ENCODE data around the gene MAGI3. TPM values are rescaled to one million over a fixed set of nuclear protein-coding genes. Genes with fewer than 3 reads are reported as not detected.

The MAGI3 gene
- polyA plus RNA-seq, 2 of the 4 experiments (the other 2 are of a cell fraction): 3.8 to 7.9 TPM

- H3K4me1 ChIP-seq: peaks cover 70% of the 10 kb centered on the region
- H3K9me3 ChIP-seq: no peaks in the 10 kb centered on the region
- CTCF ChIA-PET: no interaction called here
- 16% methylated on average over 2 of the region's 2 CpGs for WGBS (ENCODE audit: missing lambda C conversion rate)
- FAIRE-seq (no peak), ATAC-seq (peak in 1 of 2 experiments; percentile 75; a peak in 3 of 6 replicates), DNase-seq (ENCODE audit: low read depth in 1 of 2, low spot score in 1 of 2) (peak in 1 of 2 experiments; percentile 47)
- POLR2A ChIA-PET: no interaction called here
- no peak for TF ChIP-seq CHD4 (IDR thresholded peaks at IDR 0.05; ENCODE audit: borderline replicate concordance)
- TF ChIP-seq GATA3 (IDR thresholded peaks at IDR 0.05; ENCODE audit: borderline replicate concordance): peak; percentile 31; the same call in 1 of the 2 replicates
- no peak overlapping the region for H3K4me3 ChIP-seq
- H3K27ac ChIP-seq: peak overlapping the region; percentile 41 to 43; a peak in 5 of 6 replicates
- peak overlapping the region; percentile 71 for H3K4me2 ChIP-seq
Measured at GRCh38 chr1:113434081-113434873, 44.0 kb downstream of the MAGI3 start.

GRCh38 chr1:113434874-113435175, 44.5 kb downstream of the MAGI3 start:
- DNase-seq (ENCODE audit: low read depth in 1 of 2, low spot score in 1 of 2) (no peak), FAIRE-seq (no peak), ATAC-seq (no peak)
- Histone ChIP-seq H3K4me1 (peaks cover 72% of the 10 kb centered on the region), H3K27ac (peak overlapping the region; percentile 41 to 43; a peak in 5 of 6 replicates), H3K4me3 (no peak overlapping the region), H3K9me3 (no peaks in the 10 kb centered on the region), H3K4me2 (peak overlapping the region; percentile 71)
- CTCF ChIA-PET: no interaction called here
- POLR2A ChIA-PET: no interaction called here
- WGBS (ENCODE audit: missing lambda C conversion rate): 22% methylated on average over 2 of the region's 2 CpGs
- TF ChIP-seq, protein P1, sequence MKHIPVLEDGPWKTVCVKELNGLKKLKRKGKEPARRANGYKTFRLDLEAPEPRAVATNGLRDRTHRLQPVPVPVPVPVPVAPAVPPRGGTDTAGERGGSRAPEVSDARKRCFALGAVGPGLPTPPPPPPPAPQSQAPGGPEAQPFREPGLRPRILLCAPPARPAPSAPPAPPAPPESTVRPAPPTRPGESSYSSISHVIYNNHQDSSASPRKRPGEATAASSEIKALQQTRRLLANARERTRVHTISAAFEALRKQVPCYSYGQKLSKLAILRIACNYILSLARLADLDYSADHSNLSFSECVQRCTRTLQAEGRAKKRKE (CRISPR knock-in tag; IDR thresholded peaks at IDR 0.05; ENCODE audit: low read depth): no peak
- TF ChIP-seq MAFK (IDR thresholded peaks at IDR 0.05; ENCODE audit: partially characterized antibody): peak; percentile 46

GRCh38 chr1:113437554-113438341, 47.4 kb downstream of the MAGI3 start:
- POLR2A ChIA-PET: no interaction called here
- CTCF ChIA-PET: interaction anchor here (1.0 kb wide), 1 partner anchor 8 kb away, joined by 3 read pairs; no protein-coding TSS in a partner anchor
- Histone ChIP-seq H3K9me3 (no peaks in the 10 kb centered on the region), H3K27ac (peak overlapping the region; percentile 56 to 61), H3K4me3 (no peak overlapping the region), H3K4me1 (peaks cover 75% of the 10 kb centered on the region), H3K4me2 (peak overlapping the region; percentile 73)
- DNase-seq (ENCODE audit: low read depth in 1 of 2, low spot score in 1 of 2) (no peak), FAIRE-seq (no peak), ATAC-seq (no peak)
- 94% methylated on average over 3 of the region's 3 CpGs for WGBS (ENCODE audit: missing lambda C conversion rate)
- TF ChIP-seq RFX5 (IDR thresholded peaks at IDR 0.05) (peak; percentile 45; the same call in 1 of the 2 replicates), EHMT2 (IDR thresholded peaks at IDR 0.05; ENCODE audit: low read depth) (no peak), MAZ (IDR thresholded peaks at IDR 0.05; ENCODE audit: borderline replicate concordance, low read depth, low read length) (no peak), FOXS1 (CRISPR knock-in tag; IDR thresholded peaks at IDR 0.05) (no peak), SMC3 (IDR thresholded peaks at IDR 0.05) (no peak), RARB (CRISPR knock-in tag; IDR thresholded peaks at IDR 0.05) (no peak)

GRCh38 chr1:113438505-113439276, 48.4 kb downstream of the MAGI3 start:
- peak; percentile 71 to 76; a peak in 5 of 6 replicates for ATAC-seq
- TF ChIP-seq CEBPB (IDR thresholded peaks at IDR 0.05) (0 out of 4 replicates have a peak, but pooled peaks of 1 of the 2 experiments have one; percentile 9), GATA3 (IDR thresholded peaks at IDR 0.05; ENCODE audit: borderline replicate concordance) (peak; percentile 54; the same call in 1 of the 2 replicates), TP53 (CRISPR knock-in tag; IDR thresholded peaks at IDR 0.05) (no peak), CBX2 (IDR thresholded peaks at IDR 0.05; ENCODE audit: borderline replicate concordance, low read depth) (no peak)
- no peaks in the 10 kb centered on the region for H3K9me3 ChIP-seq
- peak overlapping the region; percentile 56 to 61 for H3K27ac ChIP-seq
- H3K4me1 ChIP-seq: peaks cover 66% of the 10 kb centered on the region
- peak overlapping the region; percentile 73 for H3K4me2 ChIP-seq
- WGBS (ENCODE audit: missing lambda C conversion rate): 5% methylated on average over 3 of the region's 3 CpGs
- no peak for DNase-seq (ENCODE audit: low read depth in 1 of 2, low spot score in 1 of 2)
- no peak overlapping the region for H3K4me3 ChIP-seq
- CTCF ChIA-PET: interaction anchor here (0.9 to 1.0 kb wide), 2 partner anchors 9 to 15 kb away, joined by 3 read pairs; no protein-coding TSS in a partner anchor
- POLR2A ChIA-PET: no interaction called here
- no peak for FAIRE-seq

Measured in A549 (cell line).